Ascending aorta (tissue), 2 donors: ENCODE measurements around the gene GRM7. TPM values are rescaled to one million over a fixed set of nuclear protein-coding genes. Genes with fewer than 3 reads are reported as not detected.
"Not testable (repeated sequence)": the region's sequence is repeated elsewhere in the genome, so short reads cannot be mapped to it uniquely, and the experiment has no call there.

Source experiments
- DNase-seq, 2 donors: peaks; one replicate each; pipeline ENCODE4 v3.0.0-alpha.2; 2019; ENCODE audit warnings: low spot score in 2 of 2
- H3K27ac ChIP-seq, 2 donors: fragments of 200-600 bp; sonication (generic); one replicate each; pipeline ENCODE4 v1.5.1; 2016 to 2017; ENCODE audit warnings: mild to moderate bottlenecking in 1 of 2
- H3K27me3 ChIP-seq: fragments of 200-600 bp; sonication (generic); one replicate; pipeline ENCODE4 v1.5.1; 2017
- H3K36me3 ChIP-seq, 2 donors: fragments of 200-600 bp; sonication (generic); one replicate each; pipeline ENCODE4 v1.5.1; 2016
- H3K4me1 ChIP-seq, 2 donors: fragments of 200-600 bp; sonication (generic); one replicate each; pipeline ENCODE4 v1.5.1; 2016 to 2017; ENCODE audit warnings: mild to moderate bottlenecking in 1 of 2
- H3K4me3 ChIP-seq, 2 donors: fragments of 200-600 bp; sonication (generic); one replicate each; pipeline ENCODE4 v1.5.1; 2016 to 2017; ENCODE audit warnings: mild to moderate bottlenecking in 1 of 2
- H3K9me3 ChIP-seq, 2 donors: fragments of 200-600 bp; sonication (generic); one replicate each; pipeline ENCODE4 v1.5.1; 2016
- CTCF ChIP-seq, 3 experiments: fragments of 200-600 bp in 2 of 3; fragments of 450-650 bp in 1 of 3; sonication (generic) in 2 of 3; IDR thresholded peaks; one replicate each; pipeline ENCODE4 v1.5.1; 2016 to 2019; ENCODE audit warnings: antibody characterized with exemption in 3 of 3, mild to moderate bottlenecking in 1 of 3, moderate library complexity in 1 of 3
- intact Hi-C: fragments of 100-400 bp; cut with DNase I; formaldehyde crosslinking; loops from one replicate; pipeline ENCODE4 v1.15.1; 2023
- total RNA-seq: library from RNA; depleted of rRNA; stranded (reverse); fragments of >200 nt; gene quantifications from one replicate; pipeline ENCODE4 v1.1.0, GENCODE V29; 2016

GRM7 gene
- total RNA-seq, 1 donor from 2014 or later, result 4.8 TPM

- no peak for DNase-seq
- Histone ChIP-seq H3K4me1 (no peaks in the 10 kb centered on the region), H3K36me3 (no peaks in the 10 kb centered on the region), H3K4me3 (no peak overlapping the region), H3K9me3 (no peaks in the 10 kb centered on the region), H3K27ac (no peak overlapping the region), H3K27me3 (no peaks in the 10 kb centered on the region)
- TF ChIP-seq CTCF (IDR thresholded peaks at IDR 0.05), result no peak
- intact Hi-C loops, result no loop called here
These were observed 67.1 kb downstream of the GRM7 start for GRCh38 chr3:6928064-6928463.

- Histone ChIP-seq H3K36me3 (no peaks in the 10 kb centered on the region), H3K4me1 (no peaks in the 10 kb centered on the region), H3K27me3 (no peaks in the 10 kb centered on the region), H3K27ac (no peak overlapping the region), H3K4me3 (no peak overlapping the region), H3K9me3 (no peaks in the 10 kb centered on the region)
- DNase-seq, result no peak
- intact Hi-C loops, result no loop called here
- TF ChIP-seq CTCF (IDR thresholded peaks at IDR 0.05), result no peak
These were observed 69.0 kb downstream of the GRM7 start for GRCh38 chr3:6929918-6930317.

- H3K27me3 ChIP-seq, H3K27ac ChIP-seq, intact Hi-C loops, H3K4me3 ChIP-seq, DNase-seq, H3K4me1 ChIP-seq, H3K36me3 ChIP-seq, H3K9me3 ChIP-seq: not testable (repeated sequence)
These were observed 74.5 kb downstream of the GRM7 start for GRCh38 chr3:6935418-6935817.

GRCh38 chr3:6935970-6936369, 75.1 kb downstream of the GRM7 start:
- H3K4me1 ChIP-seq, result no peaks in the 10 kb centered on the region
- H3K9me3 ChIP-seq, result no peaks in the 10 kb centered on the region
- intact Hi-C loops, result no loop called here
- TF ChIP-seq CTCF (IDR thresholded peaks at IDR 0.05), result no peak
- no peaks in the 10 kb centered on the region for H3K27me3 ChIP-seq
- H3K4me3 ChIP-seq, result no peak overlapping the region
- no peak for DNase-seq
- no peak overlapping the region for H3K27ac ChIP-seq
- no peaks in the 10 kb centered on the region for H3K36me3 ChIP-seq

GRCh38 chr3:6962801-6963200, 101.9 kb downstream of the GRM7 start:
- no peaks in the 10 kb centered on the region for H3K27me3 ChIP-seq
- TF ChIP-seq CTCF (IDR thresholded peaks at IDR 0.05), result no peak
- no peak overlapping the region for H3K27ac ChIP-seq
- H3K9me3 ChIP-seq, result no peaks in the 10 kb centered on the region
- intact Hi-C loops, result no loop called here
- H3K36me3 ChIP-seq, result no peaks in the 10 kb centered on the region
- DNase-seq, result no peak
- no peaks in the 10 kb centered on the region for H3K4me1 ChIP-seq
- H3K4me3 ChIP-seq, result no peak overlapping the region

GRCh38 chr3:6965881-6966280, 105.0 kb downstream of the GRM7 start:
- no peak for TF ChIP-seq CTCF (IDR thresholded peaks at IDR 0.05)
- no peaks in the 10 kb centered on the region for H3K9me3 ChIP-seq
- H3K4me3 ChIP-seq, result no peak overlapping the region
- no peak overlapping the region for H3K27ac ChIP-seq
- H3K36me3 ChIP-seq, result no peaks in the 10 kb centered on the region
- DNase-seq, result no peak
- intact Hi-C loops, result no loop called here
- H3K27me3 ChIP-seq, result no peaks in the 10 kb centered on the region
- no peaks in the 10 kb centered on the region for H3K4me1 ChIP-seq
